ENCODE results near the gene RPL37.
"Not testable (repeated sequence)": the region's sequence is repeated elsewhere in the genome, so short reads cannot be mapped to it uniquely, and the experiment has no call there.

RPL37 gene

DNA sequence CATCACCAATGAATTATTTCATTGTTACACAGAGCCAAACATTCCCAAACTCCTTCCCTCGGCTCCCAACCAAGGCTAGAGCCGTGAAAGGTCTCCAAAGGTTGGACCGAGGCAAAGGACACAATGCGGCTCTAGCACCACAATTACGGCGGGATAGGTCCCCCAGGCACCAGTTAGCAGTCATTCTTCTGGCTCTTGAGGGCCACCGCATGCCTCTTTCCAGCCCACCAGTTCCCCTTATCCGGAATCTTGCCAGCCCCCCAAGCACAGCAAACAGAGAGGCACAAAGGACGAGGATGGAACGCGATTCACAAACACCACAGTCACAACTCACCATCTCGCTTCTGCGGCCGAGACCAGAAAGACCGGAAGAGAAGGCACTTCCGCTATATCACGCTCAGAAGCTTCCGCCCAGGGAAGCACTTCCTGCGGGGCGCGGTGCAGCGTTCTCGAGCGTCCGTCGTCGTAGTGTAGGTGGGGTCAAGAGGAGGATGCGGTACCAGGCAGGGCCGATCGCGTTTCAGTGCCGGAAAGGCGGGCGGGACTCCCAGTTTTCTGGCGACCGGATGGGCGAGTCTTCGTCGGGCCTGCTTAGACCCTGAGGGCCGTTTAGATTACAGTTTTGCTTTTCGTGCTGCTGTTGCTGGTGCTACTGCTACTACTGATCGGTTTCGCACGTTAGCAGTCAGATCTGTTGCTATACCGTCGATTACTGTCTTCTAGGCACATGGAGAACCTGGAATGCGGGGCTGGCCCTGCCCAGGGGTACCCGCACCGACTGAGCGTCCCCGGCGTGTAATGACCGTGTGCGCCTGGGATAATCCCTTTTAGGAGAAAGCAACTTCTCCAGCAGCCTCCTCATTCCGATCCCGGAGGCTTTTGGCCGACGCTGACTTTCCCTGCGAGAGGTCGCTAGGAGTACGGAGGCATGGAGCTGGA lies at the start of gene RPL37:
Gene RPL37 (minus strand): TSS at position 374 of the 939 bp plus-strand sequence. CDS start 37 bp downstream, at position 337.
- peaks cover 42% of the 10 kb centered on the region for H3K36me3 ChIP-seq (ENCODE audit: insufficient read depth, low read length)

DNA sequence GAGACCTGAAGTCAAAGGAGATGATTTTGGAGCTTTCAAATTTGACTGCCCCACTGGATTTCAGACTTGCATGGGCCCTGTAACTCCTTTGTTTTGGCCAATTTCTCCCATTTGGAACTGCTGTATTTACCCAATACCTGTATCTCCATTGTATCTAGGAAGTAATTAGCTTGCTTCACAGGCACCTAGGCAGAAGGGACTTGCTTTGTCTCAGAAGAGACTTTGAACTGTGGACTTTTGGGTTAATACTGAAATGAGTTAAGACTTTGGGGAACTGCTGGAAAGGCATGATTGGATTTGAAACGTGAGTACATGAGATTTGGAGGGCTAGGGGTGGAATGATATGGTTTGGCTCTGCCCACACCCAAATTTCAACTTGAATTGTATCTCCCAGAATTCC lies 48.0 kb upstream of the RPL37 start:
- H3K9ac ChIP-seq (ENCODE audit: low read depth, low read length); H3K4me1 ChIP-seq (ENCODE audit: insufficient read depth, low read length); H3K9me3 ChIP-seq (ENCODE audit: control insufficient read depth, insufficient read depth, low read length); H3K36me3 ChIP-seq (ENCODE audit: insufficient read depth, low read length): not testable (repeated sequence)

More for the DNA sequence above, at the start of gene RPL37:
- peaks cover 15% of the 10 kb centered on the region for H3K4me1 ChIP-seq (ENCODE audit: insufficient read depth, low read length)
- no peaks in the 10 kb centered on the region for H3K9me3 ChIP-seq (ENCODE audit: control insufficient read depth, insufficient read depth, low read length)
- peak within 1 kb of the TSS; percentile 92 for H3K9ac ChIP-seq (ENCODE audit: low read depth, low read length)

DNA sequence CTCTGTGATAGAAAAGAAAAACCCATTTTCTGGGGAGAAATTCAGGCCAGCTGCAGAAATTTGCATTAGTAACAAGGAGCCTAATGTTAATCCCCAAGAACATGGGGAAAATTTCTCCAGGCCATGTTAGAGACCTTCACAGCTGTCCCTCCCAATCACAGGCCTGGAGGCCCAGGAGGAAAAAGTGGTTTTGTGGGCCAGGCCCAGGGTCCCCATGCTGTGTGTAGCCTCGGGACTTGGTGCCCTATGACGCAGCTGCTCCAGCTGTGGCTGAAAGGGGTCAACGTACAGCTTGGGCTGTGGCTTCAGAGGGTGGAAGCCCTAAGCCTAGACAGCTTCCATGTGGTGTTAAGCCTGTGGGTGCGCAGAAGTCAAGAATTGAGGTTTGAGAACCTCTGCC lies 47.3 kb upstream of the RPL37 start:
- Histone ChIP-seq H3K9me3 (ENCODE audit: control insufficient read depth, insufficient read depth, low read length) (no peaks in the 10 kb centered on the region; the same call in 1 of the 2 replicates), H3K36me3 (ENCODE audit: insufficient read depth, low read length) (no peaks in the 10 kb centered on the region), H3K9ac (ENCODE audit: low read depth, low read length) (no peak overlapping the region), H3K4me1 (ENCODE audit: insufficient read depth, low read length) (no peaks in the 10 kb centered on the region)

DNA sequence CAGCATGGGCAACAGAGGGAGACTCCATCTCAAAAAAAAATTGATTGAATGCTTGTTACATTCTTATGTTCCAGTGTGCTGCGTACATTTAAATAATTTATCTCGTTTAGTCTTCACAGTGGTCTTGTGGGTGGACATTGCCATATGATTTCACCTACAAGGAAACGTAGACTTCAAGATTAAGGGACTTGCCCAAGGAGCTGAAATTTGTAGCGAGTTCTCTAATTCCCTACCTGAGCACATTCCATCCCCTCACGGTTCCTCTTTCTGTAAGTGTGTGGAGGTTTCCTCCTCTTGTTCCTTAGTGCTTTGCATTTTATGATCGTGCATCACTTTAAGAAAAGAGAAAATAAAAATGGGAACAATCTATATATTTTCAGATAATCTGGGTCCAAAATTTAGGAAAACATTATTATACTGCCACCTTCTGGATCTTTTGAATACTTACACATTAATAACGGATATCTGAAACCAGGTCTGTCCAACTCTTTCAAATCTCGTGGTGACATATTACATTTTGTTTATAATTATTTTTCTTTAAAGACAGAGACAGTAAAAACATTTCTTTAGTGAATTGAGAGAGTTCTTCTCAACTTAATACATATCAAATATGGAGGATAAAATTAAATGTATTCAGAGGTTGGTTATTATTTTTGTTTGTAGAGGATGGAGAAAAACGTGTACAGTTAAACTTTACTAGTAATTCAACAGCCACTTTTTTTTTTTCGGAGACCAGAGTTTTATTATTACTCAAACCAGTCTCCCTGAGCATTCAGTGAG lies 44.3 kb upstream of the RPL37 start:
- Histone ChIP-seq H3K9me3 (ENCODE audit: control insufficient read depth, insufficient read depth, low read length) (no peaks in the 10 kb centered on the region; the same call in 1 of the 2 replicates), H3K4me1 (ENCODE audit: insufficient read depth, low read length) (no peaks in the 10 kb centered on the region), H3K9ac (ENCODE audit: low read depth, low read length) (no peak overlapping the region), H3K36me3 (ENCODE audit: insufficient read depth, low read length) (no peaks in the 10 kb centered on the region)

DNA sequence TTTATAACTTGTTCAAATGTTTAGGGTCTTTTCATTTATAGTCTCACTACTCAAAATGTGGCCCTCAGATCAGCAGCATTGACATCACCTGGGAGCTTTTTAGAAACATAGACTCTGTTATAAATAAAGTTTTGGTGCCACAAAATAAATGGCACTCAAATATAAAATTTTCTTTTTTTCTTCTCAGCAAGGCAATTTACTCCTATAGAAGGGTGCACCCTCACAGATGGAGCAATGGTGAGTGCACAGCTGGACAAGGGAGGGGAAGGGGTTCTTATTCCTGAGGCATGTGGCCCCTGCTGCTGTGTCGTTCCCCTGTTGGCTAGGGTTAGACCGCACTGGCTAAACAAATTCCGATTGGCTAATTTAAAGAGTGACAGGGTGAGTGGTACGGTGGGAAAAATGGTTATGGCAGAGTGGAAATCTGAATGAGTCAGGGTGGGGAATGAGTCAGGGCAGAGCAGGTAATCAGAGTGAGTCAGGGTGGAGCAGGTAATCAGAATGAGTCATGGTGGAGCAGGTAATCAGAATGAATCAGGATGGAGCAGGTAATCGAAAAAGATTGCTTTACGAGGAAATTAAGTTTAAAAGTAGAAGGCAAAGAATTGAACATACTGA lies 42.5 kb upstream of the RPL37 start:
- H3K4me1 ChIP-seq (ENCODE audit: insufficient read depth, low read length), result no peaks in the 10 kb centered on the region
- H3K36me3 ChIP-seq (ENCODE audit: insufficient read depth, low read length), result no peaks in the 10 kb centered on the region
- no peaks in the 10 kb centered on the region for H3K9me3 ChIP-seq (ENCODE audit: control insufficient read depth, insufficient read depth, low read length)
- no peak overlapping the region for H3K9ac ChIP-seq (ENCODE audit: low read depth, low read length)

DNA sequence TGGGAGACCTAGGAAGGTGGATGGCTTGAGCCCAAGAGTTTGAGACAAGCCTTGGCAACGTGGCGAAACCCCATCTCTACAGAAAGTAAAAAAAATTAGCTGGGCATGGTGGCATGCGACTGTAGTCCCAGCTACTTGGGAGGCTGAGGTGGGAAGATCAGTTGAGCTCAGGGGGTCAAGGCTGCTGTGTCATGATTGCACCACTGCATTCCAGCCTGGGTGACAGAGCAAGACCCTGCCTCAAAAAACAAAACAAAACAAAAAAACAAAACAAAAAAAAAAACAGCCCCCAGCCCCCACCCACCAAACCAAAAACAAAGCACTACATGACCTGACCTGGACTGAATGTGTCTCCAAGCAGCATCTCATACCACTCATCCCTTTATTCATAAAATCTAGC lies 40.9 kb upstream of the RPL37 start:
- no peaks in the 10 kb centered on the region for H3K4me1 ChIP-seq (ENCODE audit: insufficient read depth, low read length)
- H3K36me3 ChIP-seq (ENCODE audit: insufficient read depth, low read length), result no peaks in the 10 kb centered on the region
- no peaks in the 10 kb centered on the region for H3K9me3 ChIP-seq (ENCODE audit: control insufficient read depth, insufficient read depth, low read length)
- H3K9ac ChIP-seq (ENCODE audit: low read depth, low read length), result no peak overlapping the region

DNA sequence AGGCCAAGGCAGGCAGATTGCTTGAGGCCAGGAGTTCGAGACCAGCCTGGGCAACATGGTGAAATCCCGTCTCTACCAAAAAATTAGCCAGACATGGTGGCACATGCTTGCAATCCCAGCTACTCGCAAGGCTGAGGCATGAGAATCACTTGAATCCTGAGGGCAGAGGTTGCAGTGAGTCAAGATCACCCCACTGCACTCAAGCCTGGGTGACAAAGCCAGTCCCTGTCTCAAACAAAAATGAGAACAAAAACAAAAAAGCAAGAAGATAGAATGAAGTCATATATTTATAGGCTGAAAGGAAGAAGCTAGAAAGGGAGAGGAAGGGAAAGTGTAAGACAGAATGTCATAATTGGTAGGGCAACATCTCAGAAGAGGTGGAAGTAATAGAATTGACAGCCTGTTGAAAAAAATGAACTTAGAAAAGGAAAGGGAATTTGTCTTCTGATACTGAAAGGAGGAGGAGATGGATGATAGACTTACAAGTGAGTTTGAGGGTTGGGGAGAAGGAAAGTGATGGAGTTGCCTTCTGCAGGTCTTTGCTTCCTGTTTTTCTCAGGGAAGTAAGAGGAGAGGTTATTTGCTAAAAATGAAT lies 38.4 kb upstream of the RPL37 start:
- no peaks in the 10 kb centered on the region for H3K4me1 ChIP-seq (ENCODE audit: insufficient read depth, low read length)
- no peaks in the 10 kb centered on the region for H3K36me3 ChIP-seq (ENCODE audit: insufficient read depth, low read length)
- H3K9ac ChIP-seq (ENCODE audit: low read depth, low read length), result no peak overlapping the region
- H3K9me3 ChIP-seq (ENCODE audit: control insufficient read depth, insufficient read depth, low read length), result no peaks in the 10 kb centered on the region

DNA sequence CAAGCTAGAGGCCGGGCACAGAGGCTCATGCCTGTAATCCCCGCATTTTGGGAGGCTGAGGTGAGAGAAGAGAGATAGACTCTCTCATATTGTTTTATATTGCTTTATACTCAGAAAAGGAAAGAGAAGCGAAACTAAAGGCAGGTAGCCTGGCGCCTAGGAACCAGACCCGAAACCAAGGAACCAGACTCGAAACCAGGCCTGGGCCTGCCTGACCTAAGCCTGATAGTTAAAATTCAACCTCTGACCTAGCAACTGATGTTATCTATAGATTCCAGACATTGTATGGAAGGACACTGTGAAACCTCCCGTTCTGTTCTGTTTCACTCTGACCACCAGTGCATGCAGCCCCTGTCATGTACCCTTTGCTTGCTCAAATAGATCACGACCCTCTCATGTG lies 37.2 kb upstream of the RPL37 start:
- not testable (repeated sequence) for H3K4me1 ChIP-seq (ENCODE audit: insufficient read depth, low read length); H3K36me3 ChIP-seq (ENCODE audit: insufficient read depth, low read length); H3K9me3 ChIP-seq (ENCODE audit: control insufficient read depth, insufficient read depth, low read length); H3K9ac ChIP-seq (ENCODE audit: low read depth, low read length)

DNA sequence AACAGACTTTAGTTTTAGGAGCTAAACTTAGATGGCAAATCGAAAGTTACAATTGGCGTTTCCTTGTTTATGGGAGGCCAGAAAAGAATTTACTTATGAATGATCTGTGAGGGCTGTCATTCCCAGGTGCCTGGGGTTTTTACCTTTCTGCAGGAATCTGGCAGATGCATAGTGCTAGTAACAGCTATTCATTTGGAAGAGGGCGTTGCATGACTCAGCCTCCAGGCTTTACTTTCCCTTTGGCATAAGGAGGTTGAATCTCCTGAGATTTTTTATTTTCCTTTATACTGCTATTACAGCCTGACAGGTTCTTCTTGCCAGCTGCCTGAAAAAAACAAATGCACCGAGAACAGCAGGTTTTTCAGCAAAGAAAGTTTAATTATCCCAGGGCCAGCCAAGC lies 36.2 kb upstream of the RPL37 start:
- no peaks in the 10 kb centered on the region for H3K4me1 ChIP-seq (ENCODE audit: insufficient read depth, low read length)
- no peaks in the 10 kb centered on the region; the same call in 1 of the 2 replicates for H3K36me3 ChIP-seq (ENCODE audit: insufficient read depth, low read length)
- H3K9me3 ChIP-seq (ENCODE audit: control insufficient read depth, insufficient read depth, low read length), result no peaks in the 10 kb centered on the region
- H3K9ac ChIP-seq (ENCODE audit: low read depth, low read length), result no peak overlapping the region

DNA sequence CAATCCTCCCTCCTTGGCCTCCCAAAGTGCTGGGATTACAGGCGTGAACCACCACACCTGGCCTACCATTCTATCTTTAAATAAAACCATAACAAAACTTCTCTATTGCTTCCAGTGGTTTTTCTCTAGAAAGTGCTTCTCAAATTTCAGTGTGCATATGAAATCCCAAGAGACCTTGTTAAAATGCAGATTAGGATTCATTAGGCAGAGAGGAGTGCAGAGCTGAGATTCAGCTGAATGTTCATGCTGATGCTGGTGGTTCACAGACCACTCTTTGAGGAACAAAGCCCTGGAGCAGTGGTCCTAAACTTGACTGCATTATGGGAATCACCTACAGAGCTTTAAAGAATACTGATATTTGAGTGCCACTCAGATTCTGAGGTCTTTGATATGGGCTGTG lies 34.4 kb upstream of the RPL37 start:
- Histone ChIP-seq H3K4me1 (ENCODE audit: insufficient read depth, low read length) (no peaks in the 10 kb centered on the region), H3K9me3 (ENCODE audit: control insufficient read depth, insufficient read depth, low read length) (no peaks in the 10 kb centered on the region), H3K9ac (ENCODE audit: low read depth, low read length) (no peak overlapping the region), H3K36me3 (ENCODE audit: insufficient read depth, low read length) (no peaks in the 10 kb centered on the region; the same call in 1 of the 2 replicates)

DNA sequence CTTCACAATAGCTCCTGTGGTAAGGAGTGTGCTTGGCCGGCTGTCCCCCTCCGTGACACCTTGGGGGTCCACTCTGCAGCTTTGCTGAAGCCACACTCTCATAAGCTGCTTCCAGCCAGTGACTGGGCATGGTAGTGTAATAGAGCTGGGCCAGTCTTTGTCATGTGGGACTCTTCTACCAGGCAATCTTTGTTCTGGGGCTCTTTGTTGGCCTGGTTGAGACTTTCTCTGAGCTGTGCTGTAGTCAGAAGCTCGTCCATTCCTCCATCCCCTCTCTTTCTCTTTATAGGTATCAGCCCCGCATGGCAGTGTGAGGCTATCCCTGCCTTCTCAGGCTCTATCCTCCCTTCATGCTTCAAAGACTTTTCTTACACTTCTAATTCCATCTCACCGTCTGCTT lies 31.8 kb upstream of the RPL37 start:
- Histone ChIP-seq H3K9ac (ENCODE audit: low read depth, low read length) (no peak overlapping the region), H3K36me3 (ENCODE audit: insufficient read depth, low read length) (no peaks in the 10 kb centered on the region; the same call in 1 of the 2 replicates), H3K9me3 (ENCODE audit: control insufficient read depth, insufficient read depth, low read length) (no peaks in the 10 kb centered on the region), H3K4me1 (ENCODE audit: insufficient read depth, low read length) (no peaks in the 10 kb centered on the region)

DNA sequence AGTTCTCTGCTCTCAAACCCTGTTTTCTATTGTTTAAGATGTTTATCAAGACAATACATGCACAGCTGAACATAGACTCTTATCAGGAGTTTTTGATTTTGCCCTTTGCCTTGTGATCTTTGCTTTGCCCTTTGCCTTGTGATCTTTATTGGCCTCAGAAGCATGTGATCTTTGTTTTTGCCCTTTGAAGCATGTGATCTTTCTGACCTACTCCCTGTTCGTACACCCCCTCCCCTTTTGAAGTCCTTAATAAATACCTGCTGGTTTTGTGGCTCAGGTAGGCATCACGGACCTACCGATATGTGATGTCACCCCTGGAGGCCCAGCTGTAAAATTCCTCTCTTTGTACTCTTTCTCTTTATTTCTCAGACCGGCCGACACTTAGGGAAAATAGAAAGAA lies 30.0 kb upstream of the RPL37 start:
- H3K9me3 ChIP-seq (ENCODE audit: control insufficient read depth, insufficient read depth, low read length); H3K9ac ChIP-seq (ENCODE audit: low read depth, low read length); H3K4me1 ChIP-seq (ENCODE audit: insufficient read depth, low read length); H3K36me3 ChIP-seq (ENCODE audit: insufficient read depth, low read length): not testable (repeated sequence)

DNA sequence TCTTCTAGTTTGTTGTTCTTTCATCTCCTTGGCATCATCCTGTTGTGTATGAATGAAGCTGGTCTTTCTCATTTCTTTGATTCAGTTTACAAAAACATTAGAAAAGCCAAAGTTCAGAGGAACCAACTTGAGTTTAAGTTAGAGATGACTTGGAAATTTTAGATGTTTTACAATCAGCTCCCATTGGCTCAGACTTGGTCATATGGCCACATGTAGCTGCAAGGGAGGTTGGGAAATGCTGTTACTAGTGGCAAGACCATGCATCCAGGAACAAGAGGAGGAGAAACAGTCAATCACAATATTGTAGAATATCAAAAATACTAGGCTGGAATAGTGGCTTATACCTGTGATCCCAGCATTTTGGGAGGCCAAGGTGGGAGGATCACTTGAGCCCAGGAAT lies 25.7 kb upstream of the RPL37 start:
- Histone ChIP-seq H3K36me3 (ENCODE audit: insufficient read depth, low read length) (no peaks in the 10 kb centered on the region), H3K4me1 (ENCODE audit: insufficient read depth, low read length) (no peaks in the 10 kb centered on the region), H3K9me3 (ENCODE audit: control insufficient read depth, insufficient read depth, low read length) (no peaks in the 10 kb centered on the region), H3K9ac (ENCODE audit: low read depth, low read length) (no peak overlapping the region)

DNA sequence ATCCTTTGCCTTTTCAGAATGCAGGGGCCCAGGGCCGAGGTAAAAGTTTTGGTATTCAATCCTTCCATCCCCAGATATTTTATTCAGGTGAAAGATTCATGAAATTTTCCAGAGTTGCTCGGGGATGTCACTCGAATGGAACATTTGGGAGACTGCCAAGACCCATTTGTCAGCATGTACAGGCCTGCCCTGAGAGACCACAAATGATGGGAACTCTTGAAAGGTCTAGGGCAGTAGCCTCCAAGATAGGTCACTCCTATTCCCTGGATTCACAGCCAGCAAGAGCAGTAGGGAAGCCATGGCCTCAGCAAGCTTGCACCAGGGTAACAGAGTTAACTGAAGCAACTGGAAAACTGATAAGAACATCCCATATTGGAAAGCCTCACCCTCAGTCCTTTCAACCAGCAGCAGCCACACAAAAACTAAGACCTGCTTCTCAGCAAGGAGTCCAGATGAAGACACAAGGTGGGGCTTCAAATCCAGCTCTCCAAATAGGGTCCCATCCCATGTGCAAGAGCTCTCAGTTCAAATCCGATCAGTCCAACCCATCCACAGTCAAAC lies 18.7 kb upstream of the RPL37 start:
- Histone ChIP-seq H3K9me3 (ENCODE audit: control insufficient read depth, insufficient read depth, low read length) (no peaks in the 10 kb centered on the region), H3K4me1 (ENCODE audit: insufficient read depth, low read length) (no peaks in the 10 kb centered on the region), H3K9ac (ENCODE audit: low read depth, low read length) (no peak overlapping the region), H3K36me3 (ENCODE audit: insufficient read depth, low read length) (no peaks in the 10 kb centered on the region)
